Measurements from ENCODE around the gene OR4Q3. TPM values are rescaled to one million over a fixed set of nuclear protein-coding genes. Genes with fewer than 3 reads are reported as not detected.
"Not testable (repeated sequence)": the region's sequence is repeated elsewhere in the genome, so short reads cannot be mapped to it uniquely, and the experiment has no call there.

The OR4Q3 gene
- total RNA-seq, 4 donors from 2014 or later: not detected

DNA sequence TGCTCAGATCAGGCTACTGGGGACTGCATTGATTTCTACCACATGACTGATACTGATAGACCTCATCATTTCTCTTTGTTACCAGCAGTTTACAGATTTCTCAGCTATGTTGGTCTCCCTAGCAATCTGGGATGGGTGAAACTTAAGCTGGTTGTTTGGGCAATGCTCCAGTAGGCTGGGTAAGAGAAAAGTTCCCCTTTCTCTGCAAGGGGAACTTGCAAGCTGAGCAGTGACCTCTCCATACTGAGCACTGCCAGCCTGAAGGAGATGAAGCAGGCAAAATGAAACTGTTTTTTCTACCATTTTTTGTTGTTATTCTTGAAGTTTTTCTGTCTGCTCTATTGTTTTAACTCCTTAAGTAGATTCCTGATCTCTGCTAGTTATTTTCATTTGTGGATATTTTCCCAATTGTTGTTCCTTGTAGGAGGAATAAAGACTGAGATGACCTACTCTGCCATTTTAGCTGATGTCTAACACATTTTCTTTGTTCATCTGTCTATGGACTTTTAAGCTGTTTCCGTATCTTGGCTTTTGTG lies 28.6 kb downstream of the OR4Q3 start:
- TF ChIP-seq, protein P1, sequence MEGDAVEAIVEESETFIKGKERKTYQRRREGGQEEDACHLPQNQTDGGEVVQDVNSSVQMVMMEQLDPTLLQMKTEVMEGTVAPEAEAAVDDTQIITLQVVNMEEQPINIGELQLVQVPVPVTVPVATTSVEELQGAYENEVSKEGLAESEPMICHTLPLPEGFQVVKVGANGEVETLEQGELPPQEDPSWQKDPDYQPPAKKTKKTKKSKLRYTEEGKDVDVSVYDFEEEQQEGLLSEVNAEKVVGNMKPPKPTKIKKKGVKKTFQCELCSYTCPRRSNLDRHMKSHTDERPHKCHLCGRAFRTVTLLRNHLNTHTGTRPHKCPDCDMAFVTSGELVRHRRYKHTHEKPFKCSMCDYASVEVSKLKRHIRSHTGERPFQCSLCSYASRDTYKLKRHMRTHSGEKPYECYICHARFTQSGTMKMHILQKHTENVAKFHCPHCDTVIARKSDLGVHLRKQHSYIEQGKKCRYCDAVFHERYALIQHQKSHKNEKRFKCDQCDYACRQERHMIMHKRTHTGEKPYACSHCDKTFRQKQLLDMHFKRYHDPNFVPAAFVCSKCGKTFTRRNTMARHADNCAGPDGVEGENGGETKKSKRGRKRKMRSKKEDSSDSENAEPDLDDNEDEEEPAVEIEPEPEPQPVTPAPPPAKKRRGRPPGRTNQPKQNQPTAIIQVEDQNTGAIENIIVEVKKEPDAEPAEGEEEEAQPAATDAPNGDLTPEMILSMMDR (IDR thresholded peaks at IDR 0.05): no peak
- no peak for TF ChIP-seq POLR2A (IDR thresholded peaks at IDR 0.05)
- no peak for DNase-seq
- Histone ChIP-seq H3K4me3 (no peak overlapping the region), H3K27me3 (no peaks in the 10 kb centered on the region), H3K27ac (no peak overlapping the region), H3K4me1 (no peaks in the 10 kb centered on the region), H3K9me3 (peaks cover 0 to 5% (median 0%) of the 10 kb centered on the region in 4 donors), H3K36me3 (no peaks in the 10 kb centered on the region)

DNA sequence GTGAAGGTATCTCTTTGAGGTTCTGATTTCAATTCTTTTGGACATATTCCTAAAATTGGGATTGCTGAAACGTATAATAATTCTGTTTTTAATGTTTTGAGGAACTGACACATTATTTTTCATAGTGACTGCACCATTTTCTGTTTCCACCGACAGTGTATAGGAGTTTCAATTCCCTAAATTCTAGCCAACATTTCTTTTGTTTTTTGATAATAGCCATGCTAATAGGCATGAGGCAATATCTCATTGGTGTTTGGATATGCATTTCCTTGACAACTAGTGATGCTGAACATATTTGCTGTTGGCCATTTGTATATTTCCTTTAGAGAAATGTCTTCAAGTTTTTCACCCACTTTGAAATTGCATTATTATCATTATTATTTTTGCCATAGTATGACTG lies 29.1 kb downstream of the OR4Q3 start:
- H3K36me3 ChIP-seq, H3K4me1 ChIP-seq, DNase-seq: not testable (repeated sequence)

DNA sequence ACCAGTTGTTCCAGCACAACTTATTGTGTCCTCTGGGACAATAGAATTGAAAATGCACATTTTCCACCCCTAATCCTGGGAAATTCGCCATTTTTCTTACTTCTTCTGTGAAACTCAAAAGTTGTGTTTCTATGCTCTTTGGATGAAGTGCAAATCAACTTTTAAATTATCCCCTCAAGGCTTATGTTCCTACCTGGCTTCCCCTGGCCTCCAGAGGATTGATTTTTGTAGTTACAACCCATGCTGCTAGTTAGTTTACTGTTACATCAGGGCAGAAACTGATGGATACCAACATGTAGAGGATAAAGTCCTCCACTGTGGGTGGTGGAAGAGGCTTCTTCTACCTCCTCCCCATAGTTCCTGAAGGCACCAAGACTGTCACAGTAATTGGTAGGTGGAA lies 29.8 kb downstream of the OR4Q3 start, which contains the start of gene OR4M1:
TSS of gene OR4M1 (plus strand) at position 301 of the 400 bp plus-strand sequence. CDS start 6,819 bp downstream, outside the sequence.
- not testable (repeated sequence) for H3K27ac ChIP-seq, H3K4me1 ChIP-seq, H3K36me3 ChIP-seq, H3K4me3 ChIP-seq, H3K27me3 ChIP-seq, H3K9me3 ChIP-seq, DNase-seq

More for the DNA sequence above, 29.1 kb downstream of the OR4Q3 start:
- not testable (repeated sequence) for H3K9me3 ChIP-seq, H3K4me3 ChIP-seq, H3K27me3 ChIP-seq, H3K27ac ChIP-seq

DNA sequence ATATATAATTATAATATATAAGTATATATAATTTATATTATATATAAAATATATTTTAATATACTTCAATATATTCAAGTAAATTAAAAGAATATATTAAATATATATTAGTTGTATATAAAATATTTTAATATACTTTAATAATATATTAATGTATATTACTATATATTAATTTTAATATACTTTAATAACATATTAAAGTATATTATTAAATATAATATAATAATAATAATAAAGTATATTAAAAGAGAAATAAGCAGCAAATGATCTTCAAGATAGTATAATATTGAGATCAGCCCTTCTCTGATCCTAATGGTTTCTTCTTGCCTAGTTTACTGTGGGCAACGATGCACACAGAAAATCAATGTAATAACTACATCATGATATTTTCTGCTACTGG lies 32.2 kb downstream of the OR4Q3 start:
- no peak overlapping the region for H3K27ac ChIP-seq
- H3K27me3 ChIP-seq: no peaks in the 10 kb centered on the region
- DNase-seq: no peak
- TF ChIP-seq, protein P1 (IDR thresholded peaks at IDR 0.05): no peak
- no peak for TF ChIP-seq POLR2A (IDR thresholded peaks at IDR 0.05)
- no peaks in the 10 kb centered on the region for H3K36me3 ChIP-seq
- H3K4me3 ChIP-seq: no peak overlapping the region
- no peaks in the 10 kb centered on the region for H3K4me1 ChIP-seq
- H3K9me3 ChIP-seq: peaks cover 0 to 5% (median 0%) of the 10 kb centered on the region in 4 donors

DNA sequence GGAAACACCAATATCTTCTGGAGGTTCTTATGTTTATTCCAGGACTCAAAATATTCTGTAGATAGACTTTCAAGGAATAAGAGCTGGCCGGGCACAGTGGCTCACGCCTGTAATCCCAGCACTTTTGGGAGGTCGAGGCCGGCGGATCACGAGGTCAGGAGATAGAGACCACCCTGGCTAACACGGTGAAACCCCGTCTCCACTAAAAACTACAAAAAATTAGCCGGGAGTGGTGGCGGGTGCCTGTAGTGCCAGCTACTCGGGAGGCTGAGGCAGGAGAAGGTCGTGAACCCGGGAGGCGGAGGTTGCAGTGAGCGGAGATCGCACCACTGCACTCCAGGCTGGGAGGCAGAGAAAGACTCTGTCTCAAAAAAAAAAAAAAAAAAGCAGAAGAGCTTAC lies 42.5 kb downstream of the OR4Q3 start:
- not testable (repeated sequence) for DNase-seq

DNA sequence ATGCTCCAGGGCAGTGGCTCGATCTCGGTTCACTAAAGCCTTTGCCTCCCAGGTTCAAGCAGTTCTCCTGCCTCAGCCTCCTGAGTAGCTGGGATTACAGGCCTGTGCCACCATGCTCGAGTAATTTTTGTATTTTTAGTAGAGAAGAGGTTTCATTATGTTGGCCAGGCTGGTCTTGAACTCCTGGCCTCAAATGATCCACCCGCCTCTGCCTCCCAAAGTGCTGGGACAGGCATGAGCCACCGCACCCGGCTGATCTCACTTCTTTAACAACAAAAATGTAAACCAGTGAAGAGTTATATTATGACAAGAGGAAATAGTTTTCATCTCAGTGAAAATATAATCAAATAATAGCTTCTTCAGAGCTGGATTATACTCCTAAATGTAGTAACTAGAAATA lies 43.9 kb downstream of the OR4Q3 start:
- not testable (repeated sequence) for H3K36me3 ChIP-seq, H3K27ac ChIP-seq, H3K27me3 ChIP-seq, H3K4me1 ChIP-seq, H3K4me3 ChIP-seq, H3K9me3 ChIP-seq, DNase-seq

More for the DNA sequence above, 42.5 kb downstream of the OR4Q3 start:
- not testable (repeated sequence) for H3K9me3 ChIP-seq, H3K4me1 ChIP-seq, H3K27ac ChIP-seq, H3K36me3 ChIP-seq, H3K4me3 ChIP-seq, H3K27me3 ChIP-seq

DNA sequence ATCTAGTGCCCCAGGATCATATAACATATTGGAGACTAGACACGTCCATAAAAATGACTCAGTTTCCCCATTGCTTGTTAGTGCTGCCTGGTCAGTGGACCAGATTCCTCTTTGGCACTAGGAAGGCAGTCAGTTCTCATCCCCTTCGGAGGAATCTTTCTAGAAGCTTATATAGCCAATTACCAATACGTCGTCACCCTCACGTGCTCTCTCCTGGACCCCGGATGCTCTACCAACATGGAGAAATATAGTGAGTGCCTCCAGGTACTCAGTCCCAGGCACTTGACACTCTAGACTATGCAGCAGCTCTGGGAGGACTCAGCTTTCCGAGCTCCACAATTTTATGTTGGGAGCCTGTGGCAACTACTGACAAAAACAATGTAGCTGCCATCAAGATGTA lies 44.8 kb downstream of the OR4Q3 start:
- not testable (repeated sequence) for H3K27ac ChIP-seq, H3K9me3 ChIP-seq, H3K4me1 ChIP-seq, H3K27me3 ChIP-seq, H3K4me3 ChIP-seq, DNase-seq, H3K36me3 ChIP-seq

DNA sequence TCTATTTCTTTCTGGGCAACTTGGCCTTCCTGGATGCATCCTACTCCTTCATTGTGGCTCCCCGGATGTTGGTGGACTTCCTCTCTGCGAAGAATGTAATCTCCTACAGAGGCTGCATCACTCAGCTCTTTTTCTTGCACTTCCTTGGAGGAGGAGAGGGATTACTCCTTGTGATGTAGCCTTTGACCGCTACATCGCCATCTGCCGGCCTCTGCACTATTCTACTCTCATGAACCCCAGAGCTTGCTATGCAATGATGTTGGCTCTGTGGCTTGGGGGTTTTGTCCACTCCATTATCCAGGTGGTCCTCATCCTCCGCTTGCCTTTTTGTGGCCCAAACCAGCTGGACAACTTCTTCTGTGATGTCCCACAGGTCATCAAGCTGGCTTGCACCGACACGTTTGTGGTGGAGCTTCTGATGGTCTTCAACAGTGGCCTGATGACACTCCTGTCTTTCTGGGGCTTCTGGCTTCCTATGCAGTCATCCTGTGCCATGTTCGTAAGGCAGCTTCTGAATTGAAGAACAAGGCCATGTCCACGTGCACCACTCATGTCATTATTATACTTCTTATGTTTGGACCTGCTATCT lies 53.2 kb downstream of the OR4Q3 start:
- H3K27ac ChIP-seq, H3K4me3 ChIP-seq, DNase-seq, H3K4me1 ChIP-seq, H3K36me3 ChIP-seq, H3K27me3 ChIP-seq, H3K9me3 ChIP-seq: not testable (repeated sequence)

Small RNA genes lying within 50 kb of the gene (small RNA-seq; reads per million reads assigned to genes)
- gene AL512310.1: 0 reads per million in 2 donors

Other genes with a start within 250 kb of the OR4Q3 start
- not detected for gene OR11H2, start 29.7 kb upstream of the OR4Q3 start, total RNA-seq
- not detected for gene OR4M1, start 29.9 kb downstream of the OR4Q3 start, total RNA-seq
- gene OR4N2, start 60.2 kb downstream of the OR4Q3 start, total RNA-seq: not detected
- gene OR4K2, start 131.6 kb downstream of the OR4Q3 start, total RNA-seq: not detected
- not detected for gene OR4K5, start 177.0 kb downstream of the OR4Q3 start, total RNA-seq
- gene OR4K1, start 187.3 kb downstream of the OR4Q3 start, total RNA-seq: not detected
- not detected for gene OR4K15, start 232.0 kb downstream of the OR4Q3 start, total RNA-seq